Measurements from ENCODE around the gene DTNA.

DNA sequence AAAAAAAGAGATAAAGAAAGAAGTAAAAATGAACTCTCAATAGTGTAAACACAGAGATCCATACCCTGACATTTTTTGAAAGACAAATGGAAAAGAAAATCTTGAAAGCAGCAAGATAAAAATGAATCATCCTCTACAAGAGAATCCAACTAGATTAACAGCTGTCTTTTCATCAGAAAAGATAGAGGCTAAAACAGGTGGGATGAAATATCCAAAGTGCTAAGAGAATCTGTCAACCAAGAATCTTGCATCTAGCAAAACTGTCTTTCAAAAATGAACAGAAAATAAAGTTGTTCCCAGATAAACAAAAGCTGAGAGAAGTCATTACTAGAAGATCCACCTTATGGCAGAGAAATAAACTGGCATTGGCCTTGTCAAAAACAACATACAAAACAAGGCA, 213.8 kb downstream of the DTNA start:
- no peak for TF ChIP-seq GATA2 (IDR thresholded peaks at IDR 0.05; ENCODE audit: low read depth, low read length)
- TF ChIP-seq GATA3 (IDR thresholded peaks at IDR 0.05; ENCODE audit: low read depth, low read length), result no peak

Data from SH-SY5Y (cell line).